ENCODE data around the gene HOXA5.
A peak's percentile ranks its signal among the peaks of the same experiment; 100 is the strongest.

The HOXA5 gene

GRCh38 chr7:27161214-27161720, 17.8 kb upstream of the HOXA5 start:
- H3K4me3 ChIP-seq (ENCODE audit: extremely low read depth, insufficient read depth, low read length, poor library complexity, severe bottlenecking), result peak overlapping the region; percentile 44
- WGBS, 2 experiments (ENCODE audit: insufficient coverage in 2 of 2), result 0 to 8% methylated on average over 9 to 14 of the region's 27 CpGs
- no peaks in the 10 kb centered on the region for H3K36me3 ChIP-seq (ENCODE audit: control insufficient read depth, insufficient read depth, low read length)

GRCh38 chr7:27160546-27161213, 17.2 kb upstream of the HOXA5 start:
- H3K36me3 ChIP-seq (ENCODE audit: control insufficient read depth, insufficient read depth, low read length), result no peaks in the 10 kb centered on the region
- WGBS, 2 experiments (ENCODE audit: insufficient coverage in 2 of 2), result 7 to 9% methylated on average over 51 to 52 of the region's 54 CpGs
- peak overlapping the region; percentile 41 for H3K27ac ChIP-seq (ENCODE audit: low read depth, low read length, severe bottlenecking)
- peaks cover 4% of the 10 kb centered on the region for H3K4me1 ChIP-seq (ENCODE audit: control insufficient read depth, insufficient read depth, low read length, poor library complexity, severe bottlenecking)
- peak overlapping the region; percentile 44 for H3K4me3 ChIP-seq (ENCODE audit: extremely low read depth, insufficient read depth, low read length, poor library complexity, severe bottlenecking)
- no peaks in the 10 kb centered on the region for H3K9me3 ChIP-seq (ENCODE audit: control insufficient read depth, low read length)

More at GRCh38 chr7:27161214-27161720, 17.8 kb upstream of the HOXA5 start:
- Histone ChIP-seq H3K4me1 (ENCODE audit: control insufficient read depth, insufficient read depth, low read length, poor library complexity, severe bottlenecking) (peaks cover 4% of the 10 kb centered on the region), H3K9me3 (ENCODE audit: control insufficient read depth, low read length) (no peaks in the 10 kb centered on the region), H3K27ac (ENCODE audit: low read depth, low read length, severe bottlenecking) (no peak overlapping the region)

- Histone ChIP-seq H3K9me3 (ENCODE audit: control insufficient read depth, low read length) (no peaks in the 10 kb centered on the region), H3K4me3 (ENCODE audit: extremely low read depth, insufficient read depth, low read length, poor library complexity, severe bottlenecking) (peak overlapping the region; percentile 44), H3K4me1 (ENCODE audit: control insufficient read depth, insufficient read depth, low read length, poor library complexity, severe bottlenecking) (peaks cover 4% of the 10 kb centered on the region), H3K27ac (ENCODE audit: low read depth, low read length, severe bottlenecking) (no peak overlapping the region), H3K36me3 (ENCODE audit: control insufficient read depth, insufficient read depth, low read length) (no peaks in the 10 kb centered on the region)
- 57 to 68% methylated on average over 12 to 14 of the region's 23 CpGs for WGBS, 2 experiments (ENCODE audit: insufficient coverage in 2 of 2)
Observed at GRCh38 chr7:27160145-27160545, 16.7 kb upstream of the HOXA5 start.

- Histone ChIP-seq H3K27ac (ENCODE audit: low read depth, low read length, severe bottlenecking) (no peak overlapping the region), H3K4me1 (ENCODE audit: control insufficient read depth, insufficient read depth, low read length, poor library complexity, severe bottlenecking) (peaks cover 7% of the 10 kb centered on the region), H3K9me3 (ENCODE audit: control insufficient read depth, low read length) (no peaks in the 10 kb centered on the region), H3K36me3 (ENCODE audit: control insufficient read depth, insufficient read depth, low read length) (no peaks in the 10 kb centered on the region), H3K4me3 (ENCODE audit: extremely low read depth, insufficient read depth, low read length, poor library complexity, severe bottlenecking) (peak overlapping the region; percentile 44)
- WGBS, 2 experiments (ENCODE audit: insufficient coverage in 2 of 2), result 71% methylated on average over 18 to 19 of the region's 27 CpGs
Observed at GRCh38 chr7:27159266-27160144, 16.0 kb upstream of the HOXA5 start.

GRCh38 chr7:27158436-27159265, 15.2 kb upstream of the HOXA5 start:
- Histone ChIP-seq H3K4me1 (ENCODE audit: control insufficient read depth, insufficient read depth, low read length, poor library complexity, severe bottlenecking) (peaks cover 7% of the 10 kb centered on the region), H3K27ac (ENCODE audit: low read depth, low read length, severe bottlenecking) (no peak overlapping the region), H3K9me3 (ENCODE audit: control insufficient read depth, low read length) (no peaks in the 10 kb centered on the region), H3K4me3 (ENCODE audit: extremely low read depth, insufficient read depth, low read length, poor library complexity, severe bottlenecking) (no peak overlapping the region), H3K36me3 (ENCODE audit: control insufficient read depth, insufficient read depth, low read length) (no peaks in the 10 kb centered on the region)
- WGBS, 2 experiments (ENCODE audit: insufficient coverage in 2 of 2), result 41 to 45% methylated on average over 30 to 31 of the region's 35 CpGs

GRCh38 chr7:27157702-27158431, 14.4 kb upstream of the HOXA5 start:
- no peak overlapping the region for H3K27ac ChIP-seq (ENCODE audit: low read depth, low read length, severe bottlenecking)
- peaks cover 7% of the 10 kb centered on the region for H3K4me1 ChIP-seq (ENCODE audit: control insufficient read depth, insufficient read depth, low read length, poor library complexity, severe bottlenecking)
- H3K4me3 ChIP-seq (ENCODE audit: extremely low read depth, insufficient read depth, low read length, poor library complexity, severe bottlenecking), result no peak overlapping the region
- H3K36me3 ChIP-seq (ENCODE audit: control insufficient read depth, insufficient read depth, low read length), result no peaks in the 10 kb centered on the region
- 35 to 39% methylated on average over 17 to 26 of the region's 30 CpGs for WGBS, 2 experiments (ENCODE audit: insufficient coverage in 2 of 2)
- no peaks in the 10 kb centered on the region for H3K9me3 ChIP-seq (ENCODE audit: control insufficient read depth, low read length)

GRCh38 chr7:27156916-27157701, 13.6 kb upstream of the HOXA5 start:
- H3K27ac ChIP-seq (ENCODE audit: low read depth, low read length, severe bottlenecking), result no peak overlapping the region
- H3K4me3 ChIP-seq (ENCODE audit: extremely low read depth, insufficient read depth, low read length, poor library complexity, severe bottlenecking), result no peak overlapping the region
- peaks cover 7% of the 10 kb centered on the region for H3K4me1 ChIP-seq (ENCODE audit: control insufficient read depth, insufficient read depth, low read length, poor library complexity, severe bottlenecking)
- WGBS, 2 experiments (ENCODE audit: insufficient coverage in 2 of 2), result 28 to 39% methylated on average over 9 to 22 of the region's 30 CpGs
- H3K36me3 ChIP-seq (ENCODE audit: control insufficient read depth, insufficient read depth, low read length), result no peaks in the 10 kb centered on the region
- H3K9me3 ChIP-seq (ENCODE audit: control insufficient read depth, low read length), result no peaks in the 10 kb centered on the region

GRCh38 chr7:27156508-27156898, 13.0 kb upstream of the HOXA5 start, which contains the start of gene HOXA7:
TSS of gene HOXA7 (minus strand) at chr7:27156675. CDS start at chr7:27156545, 130 bp downstream.
- H3K4me1 ChIP-seq (ENCODE audit: control insufficient read depth, insufficient read depth, low read length, poor library complexity, severe bottlenecking), result peaks cover 7% of the 10 kb centered on the region
- no peaks in the 10 kb centered on the region for H3K36me3 ChIP-seq (ENCODE audit: control insufficient read depth, insufficient read depth, low read length)
- WGBS, 2 experiments (ENCODE audit: insufficient coverage in 2 of 2), result 4 to 6% methylated on average over 23 of the region's 33 CpGs
- no peaks in the 10 kb centered on the region for H3K9me3 ChIP-seq (ENCODE audit: control insufficient read depth, low read length)
- peak within 1 kb of the TSS; percentile 23 for H3K4me3 ChIP-seq (ENCODE audit: extremely low read depth, insufficient read depth, low read length, poor library complexity, severe bottlenecking)
- H3K27ac ChIP-seq (ENCODE audit: low read depth, low read length, severe bottlenecking), result no peak within 1 kb of the TSS

GRCh38 chr7:27155816-27156507, 12.5 kb upstream of the HOXA5 start:
- WGBS, 2 experiments (ENCODE audit: insufficient coverage in 2 of 2), result 4 to 6% methylated on average over 51 to 57 of the region's 63 CpGs
- Histone ChIP-seq H3K4me3 (ENCODE audit: extremely low read depth, insufficient read depth, low read length, poor library complexity, severe bottlenecking) (peak overlapping the region; percentile 23), H3K9me3 (ENCODE audit: control insufficient read depth, low read length) (no peaks in the 10 kb centered on the region)

More at GRCh38 chr7:27155816-27156507, 12.5 kb upstream of the HOXA5 start:
- Histone ChIP-seq H3K27ac (ENCODE audit: low read depth, low read length, severe bottlenecking) (no peak overlapping the region), H3K4me1 (ENCODE audit: control insufficient read depth, insufficient read depth, low read length, poor library complexity, severe bottlenecking) (peaks cover 2% of the 10 kb centered on the region), H3K36me3 (ENCODE audit: control insufficient read depth, insufficient read depth, low read length) (no peaks in the 10 kb centered on the region)
